ENCODE results near the gene SMR3B. TPM values are rescaled to one million over a fixed set of nuclear protein-coding genes. Genes with fewer than 3 reads are reported as not detected.

The SMR3B gene
- total RNA-seq, 4 donors from 2014 or later: not detected

DNA sequence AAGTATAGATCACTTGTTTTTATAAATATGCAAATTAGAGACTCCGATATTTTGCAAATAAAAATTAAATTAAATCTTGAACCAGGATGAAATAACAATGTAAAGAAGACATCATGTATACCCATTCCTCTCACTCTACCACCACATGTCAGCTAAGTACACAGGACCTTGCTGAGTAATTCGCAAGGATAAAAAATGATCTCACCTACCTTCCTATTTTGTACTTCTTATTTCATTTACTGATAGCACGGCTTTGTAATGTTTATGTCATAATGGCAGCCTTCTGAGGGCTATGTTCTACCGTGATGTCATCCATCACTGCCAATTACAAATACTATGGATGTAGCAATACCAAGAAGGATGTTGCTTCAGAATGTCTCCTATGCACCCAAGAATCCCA, 10.9 kb upstream of the SMR3B start:
- DNase-seq (ENCODE audit: low spot score in 2 of 2): no peak
- Histone ChIP-seq H3K4me3 (no peak overlapping the region), H3K4me1 (no peaks in the 10 kb centered on the region), H3K27me3 (no peaks in the 10 kb centered on the region), H3K36me3 (no peaks in the 10 kb centered on the region), H3K9me3 (no peaks in the 10 kb centered on the region), H3K27ac (no peak overlapping the region)
- WGBS: 92% methylated on average over 4 of the region's 4 CpGs
- TF ChIP-seq POLR2AphosphoS5 (IDR thresholded peaks at IDR 0.05): no peak

DNA sequence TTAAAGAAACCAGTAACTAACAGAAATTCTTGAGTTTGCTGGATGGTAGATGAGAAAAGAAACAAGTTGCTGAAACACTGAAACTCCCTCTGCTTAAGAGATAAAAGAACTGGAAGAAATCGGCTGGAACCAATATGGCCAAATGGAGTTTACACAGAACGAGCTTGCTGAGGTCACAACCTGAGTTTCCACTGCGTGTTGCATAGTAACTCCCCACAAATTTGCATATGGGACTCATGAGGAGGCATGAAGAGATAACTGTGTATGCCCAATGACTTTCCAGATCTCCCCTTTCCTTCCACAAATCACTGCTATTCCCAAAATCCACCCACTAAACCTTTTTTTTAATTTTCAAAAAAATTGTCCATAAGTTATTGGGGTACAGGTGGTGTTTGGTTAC, 10.2 kb upstream of the SMR3B start:
- WGBS: 84% methylated on average over 3 of the region's 3 CpGs
- H3K4me3 ChIP-seq: no peak overlapping the region
- no peaks in the 10 kb centered on the region for H3K27me3 ChIP-seq
- no peaks in the 10 kb centered on the region for H3K4me1 ChIP-seq
- H3K9me3 ChIP-seq: no peaks in the 10 kb centered on the region
- H3K36me3 ChIP-seq: no peaks in the 10 kb centered on the region
- H3K27ac ChIP-seq: no peak overlapping the region
- DNase-seq (ENCODE audit: low spot score in 2 of 2): no peak
- TF ChIP-seq POLR2AphosphoS5 (IDR thresholded peaks at IDR 0.05): no peak
- no peak for TF ChIP-seq CTCF (IDR thresholded peaks at IDR 0.05)
- no peak for TF ChIP-seq EP300 (IDR thresholded peaks at IDR 0.05)
- TF ChIP-seq POLR2A (IDR thresholded peaks at IDR 0.05): no peak

DNA sequence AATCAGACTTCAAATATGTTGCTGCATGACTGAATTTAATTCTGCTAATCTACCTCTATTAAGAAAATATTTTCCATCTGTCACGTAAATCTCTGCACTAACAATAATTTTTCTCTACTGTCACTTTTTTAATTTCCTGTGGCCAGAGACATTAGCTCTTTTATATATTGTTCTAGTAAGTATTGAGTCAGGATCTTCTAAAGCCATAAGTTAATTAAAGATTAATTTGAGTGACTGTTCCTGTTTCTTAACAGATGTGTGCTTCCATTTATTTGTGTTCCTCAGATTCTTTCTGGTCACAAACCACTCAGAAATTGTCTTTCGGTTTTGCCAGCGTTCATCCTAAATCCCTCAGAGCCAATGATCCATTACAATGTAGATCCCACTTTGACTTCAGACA, 2.4 kb upstream of the SMR3B start:
- TF ChIP-seq CTCF (IDR thresholded peaks at IDR 0.05): no peak
- TF ChIP-seq POLR2AphosphoS5 (IDR thresholded peaks at IDR 0.05): no peak
- TF ChIP-seq POLR2A (IDR thresholded peaks at IDR 0.05): no peak
- TF ChIP-seq EP300 (IDR thresholded peaks at IDR 0.05): no peak
- no peaks in the 10 kb centered on the region for H3K36me3 ChIP-seq
- DNase-seq (ENCODE audit: low spot score in 2 of 2): no peak
- no peaks in the 10 kb centered on the region for H3K4me1 ChIP-seq
- H3K9me3 ChIP-seq: no peaks in the 10 kb centered on the region
- 55% methylated on average over 3 of the region's 3 CpGs for WGBS
- no peak overlapping the region for H3K27ac ChIP-seq
- no peak overlapping the region for H3K4me3 ChIP-seq
- no peaks in the 10 kb centered on the region for H3K27me3 ChIP-seq

DNA sequence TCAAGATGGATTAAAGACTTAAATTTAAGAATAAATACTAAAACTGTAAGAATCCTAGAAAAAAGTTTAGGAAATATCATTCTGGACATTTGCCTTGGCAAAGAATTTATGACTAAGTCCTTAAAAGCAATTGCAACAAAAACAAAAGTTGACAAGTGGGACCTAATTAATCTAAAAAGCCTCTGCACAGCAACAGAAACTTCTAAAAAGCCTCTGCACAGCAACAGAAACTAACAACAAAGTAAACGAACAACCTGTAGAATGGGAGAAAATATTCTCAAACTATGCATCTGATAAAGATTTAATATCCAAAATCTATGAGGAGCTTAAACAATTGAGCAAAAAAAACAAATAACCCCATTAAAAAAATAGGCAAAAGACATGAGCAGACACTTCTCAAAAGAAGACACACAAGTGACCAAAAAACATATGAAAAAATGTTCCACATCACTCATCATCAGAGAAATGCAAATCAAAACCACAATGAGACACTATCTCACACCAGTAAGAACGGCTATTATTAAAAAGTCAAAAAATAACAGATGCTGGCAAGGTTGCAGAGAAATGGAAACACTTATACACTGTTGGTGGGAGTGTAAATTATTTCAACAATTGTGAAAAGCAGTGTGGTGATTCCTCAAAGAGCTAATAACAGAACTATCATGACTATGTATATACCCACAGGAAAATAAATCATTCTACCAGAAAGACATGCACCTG, 9.3 kb downstream of the SMR3B start:
- DNase-seq (ENCODE audit: low spot score in 2 of 2): no peak
- no peaks in the 10 kb centered on the region for H3K27me3 ChIP-seq
- no peak for TF ChIP-seq EP300 (IDR thresholded peaks at IDR 0.05)
- no peak for TF ChIP-seq CTCF (IDR thresholded peaks at IDR 0.05)
- H3K27ac ChIP-seq: no peak overlapping the region
- H3K9me3 ChIP-seq: no peaks in the 10 kb centered on the region
- no peak overlapping the region for H3K4me3 ChIP-seq
- H3K4me1 ChIP-seq: no peaks in the 10 kb centered on the region
- 55% methylated on average over 2 of the region's 2 CpGs for WGBS
- no peaks in the 10 kb centered on the region for H3K36me3 ChIP-seq

DNA sequence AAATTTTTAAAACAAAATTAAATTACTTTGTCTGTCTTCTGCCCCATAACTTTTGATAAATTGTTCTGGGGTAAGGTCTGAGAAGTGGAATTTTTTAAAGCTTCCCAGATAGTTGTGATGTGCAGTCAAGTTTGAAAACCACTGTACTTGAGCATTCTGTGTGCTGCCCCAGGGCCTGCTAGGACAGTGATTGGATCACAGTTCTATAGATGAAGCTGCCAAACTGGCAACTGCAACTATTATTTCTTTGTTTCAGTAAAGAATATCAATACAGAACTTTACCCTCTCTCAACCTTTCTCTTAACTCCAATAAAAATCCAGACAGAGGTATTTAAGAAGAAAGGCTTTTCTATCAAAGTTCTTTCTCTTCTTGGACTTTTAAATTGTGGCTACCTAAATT, 14.6 kb downstream of the SMR3B start, which contains the start of gene OPRPN:
OPRPN (plus strand) TSS at position 361 of the 400 bp plus-strand sequence. CDS start 1,346 bp downstream, outside the sequence.
- no peaks in the 10 kb centered on the region for H3K36me3 ChIP-seq
- H3K27me3 ChIP-seq: no peaks in the 10 kb centered on the region
- no peak within 1 kb of the TSS for H3K27ac ChIP-seq
- TF ChIP-seq POLR2AphosphoS5 (IDR thresholded peaks at IDR 0.05): no peak
- TF ChIP-seq EP300 (IDR thresholded peaks at IDR 0.05): no peak
- no peak for TF ChIP-seq CTCF (IDR thresholded peaks at IDR 0.05)
- no peak for TF ChIP-seq POLR2A (IDR thresholded peaks at IDR 0.05)
- H3K4me3 ChIP-seq: no peak within 1 kb of the TSS
- H3K4me1 ChIP-seq: no peaks in the 10 kb centered on the region
- no peaks in the 10 kb centered on the region for H3K9me3 ChIP-seq
- no peak for DNase-seq (ENCODE audit: low spot score in 2 of 2)

DNA sequence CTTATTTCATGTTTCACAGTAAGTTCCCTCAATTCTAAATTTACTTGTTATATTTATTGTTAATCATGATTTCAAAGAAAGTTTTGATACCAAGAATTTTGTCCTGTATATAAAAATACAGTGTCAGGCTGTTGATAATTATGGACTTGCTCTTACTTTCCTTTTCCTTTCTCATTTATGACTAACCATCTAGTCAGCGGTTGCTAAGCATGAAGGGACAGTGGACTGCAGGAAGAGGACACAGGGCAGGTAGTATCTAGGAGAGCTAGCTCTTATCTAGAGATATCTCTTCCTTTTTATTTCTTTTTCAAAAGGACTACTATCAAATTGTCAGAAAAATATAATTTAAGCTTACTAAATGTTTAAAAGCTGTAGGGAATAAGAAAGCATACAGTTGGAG, 16.4 kb downstream of the SMR3B start:
- Histone ChIP-seq H3K4me1 (no peaks in the 10 kb centered on the region), H3K27me3 (no peaks in the 10 kb centered on the region), H3K9me3 (no peaks in the 10 kb centered on the region), H3K4me3 (no peak overlapping the region), H3K36me3 (no peaks in the 10 kb centered on the region), H3K27ac (no peak overlapping the region)
- WGBS: 85% methylated on average over 1 of the region's 1 CpG
- no peak for DNase-seq (ENCODE audit: low spot score in 2 of 2)
- TF ChIP-seq POLR2A (IDR thresholded peaks at IDR 0.05) (no peak), EP300 (IDR thresholded peaks at IDR 0.05) (no peak), CTCF (IDR thresholded peaks at IDR 0.05) (no peak), POLR2AphosphoS5 (IDR thresholded peaks at IDR 0.05) (no peak)

Measured in suprapubic skin (tissue), 4 donors.